Transverse colon (tissue), 4 donors: ENCODE measurements around the gene ANG.
"Not testable (repeated sequence)": the region's sequence is repeated elsewhere in the genome, so short reads cannot be mapped to it uniquely, and the experiment has no call there.

Source experiments
- CTCF ChIP-seq, 5 experiments: fragments of 200-600 bp in 3 of 5; fragments of 450-650 bp in 2 of 5; sonication (generic) in 3 of 5; IDR thresholded peaks; 1 replicate in 2 of 5; 2 replicates in 3 of 5; pipeline ENCODE4 v1.5.1; 2016 to 2017; ENCODE audit warnings: antibody characterized with exemption in 5 of 5, inconsistent platforms in 3 of 5, mild to moderate bottlenecking in 2 of 5, moderate library complexity in 1 of 5
- EP300 ChIP-seq: sonication (generic); formaldehyde crosslinking; IDR thresholded peaks from one replicate; pipeline ENCODE4 v1.6.1; 2017; ENCODE audit warnings: antibody characterized with exemption, low read depth
- POLR2A ChIP-seq: fragments of 450-650 bp; IDR thresholded peaks from one replicate; pipeline ENCODE4 v1.6.1; 2016; ENCODE audit warnings: antibody characterized with exemption, mild to moderate bottlenecking, moderate library complexity
- POLR2AphosphoS5 ChIP-seq, 3 donors: sonication (generic); formaldehyde crosslinking; IDR thresholded peaks; one replicate each; pipeline ENCODE4 v1.6.1; 2016; ENCODE audit warnings: antibody characterized with exemption in 3 of 3

GRCh38 chr14:20666400-20666961, 22.1 kb upstream of the ANG start:
- not testable (repeated sequence) for TF ChIP-seq CTCF (IDR thresholded peaks at IDR 0.05); EP300; POLR2A; POLR2AphosphoS5 (IDR thresholded peaks at IDR 0.05)
